Breast epithelium (tissue), 4 donors: ENCODE results near the gene WDPCP. TPM values are rescaled to one million over a fixed set of nuclear protein-coding genes. Genes with fewer than 3 reads are reported as not detected.

Experiments used
- DNase-seq, 2 donors: peaks; one replicate each; pipeline ENCODE4 v3.0.0-alpha.2; 2019; ENCODE audit warnings: low spot score in 2 of 2
- H3K27ac ChIP-seq, 2 donors: fragments of 200-600 bp; sonication (generic) in 1 of 2; one replicate each; pipeline ENCODE4 v1.5.1; 2016 to 2019; ENCODE audit warnings: mild to moderate bottlenecking in 1 of 2
- H3K27me3 ChIP-seq, 2 donors: fragments of 200-600 bp; sonication (generic) in 1 of 2; one replicate each; pipeline versions ENCODE4 v1.5.1 to v1.6.0; 2017 to 2019; ENCODE audit warnings: control low read depth in 1 of 2, mild to moderate bottlenecking in 1 of 2
- H3K36me3 ChIP-seq: fragments of 200-600 bp; one replicate; pipeline ENCODE4 v1.5.1; 2019
- H3K4me1 ChIP-seq, 2 donors: fragments of 200-600 bp; sonication (generic); one replicate each; pipeline ENCODE4 v1.5.1; 2016 to 2019; ENCODE audit warnings: control low read depth in 1 of 2
- H3K4me3 ChIP-seq, 3 donors: fragments of 200-600 bp; sonication (generic); 1 replicate in 2 of 3; 2 replicates in 1 of 3; pipeline ENCODE4 v1.5.1; 2016 to 2019; ENCODE audit warnings: mild to moderate bottlenecking in 3 of 3, moderate library complexity in 2 of 3
- H3K9me3 ChIP-seq, 2 donors: fragments of 200-600 bp; sonication (generic) in 1 of 2; one replicate each; pipeline ENCODE4 v1.5.1; 2016 to 2019; ENCODE audit warnings: control low read depth in 1 of 2
- POLR2A ChIP-seq: fragments of 450-650 bp; IDR thresholded peaks from one replicate; pipeline ENCODE4 v1.6.1; 2016; ENCODE audit warnings: antibody characterized with exemption, mild to moderate bottlenecking, moderate library complexity
- POLR2AphosphoS5 ChIP-seq, 3 donors: sonication (generic); formaldehyde crosslinking; IDR thresholded peaks; one replicate each; pipeline ENCODE4 v1.6.1; 2017; ENCODE audit warnings: antibody characterized with exemption in 3 of 3
- intact Hi-C: fragments of 100-400 bp; cut with DNase I; formaldehyde crosslinking; loops from one replicate; pipeline ENCODE4 v1.15.1; 2023; ENCODE audit warnings: low total_unique reads
- total RNA-seq, 3 donors: library from RNA; depleted of rRNA; stranded (reverse); fragments of >200 nt; gene quantifications; one replicate each; pipeline ENCODE4 v1.1.0, GENCODE V29; 2016
- TF ChIP-seq, protein P1 (sequence below), 3 donors: fragments of 450-650 bp; IDR thresholded peaks; one replicate each; pipeline ENCODE4 v1.5.1; 2016 to 2017; ENCODE audit warnings: antibody characterized with exemption in 3 of 3, mild to moderate bottlenecking in 3 of 3, moderate library complexity in 3 of 3

Gene WDPCP
- total RNA-seq, 3 donors from 2014 or later: 25.2 to 37.4 (median 29.4) TPM

DNA sequence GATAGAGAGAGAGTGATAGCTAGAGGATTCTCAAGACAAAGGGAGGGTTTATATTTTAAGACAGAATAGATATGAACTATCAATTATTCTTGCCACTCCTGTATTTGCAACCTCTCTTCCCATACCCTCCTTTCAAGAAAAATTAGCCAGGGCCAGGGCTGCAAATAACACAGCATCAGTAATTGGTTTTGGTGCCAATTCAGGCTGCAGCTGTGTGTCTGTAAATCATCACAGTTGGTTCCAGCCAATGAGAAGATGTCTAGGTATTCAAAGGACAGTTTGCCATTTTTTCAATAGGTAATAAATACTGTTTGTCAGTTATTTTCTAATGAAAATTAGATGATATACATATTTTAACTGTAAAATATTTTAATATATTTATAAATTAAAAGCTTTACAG is 73.5 kb downstream of the WDPCP start:
- intact Hi-C loops: no loop called here
- peaks cover 6 to 22% of the 10 kb centered on the region in 2 donors for H3K9me3 ChIP-seq
- no peaks in the 10 kb centered on the region for H3K4me1 ChIP-seq
- DNase-seq: no peak
- H3K4me3 ChIP-seq: no peak overlapping the region
- H3K36me3 ChIP-seq: no peaks in the 10 kb centered on the region
- no peaks in the 10 kb centered on the region for H3K27me3 ChIP-seq
- TF ChIP-seq, protein P1, sequence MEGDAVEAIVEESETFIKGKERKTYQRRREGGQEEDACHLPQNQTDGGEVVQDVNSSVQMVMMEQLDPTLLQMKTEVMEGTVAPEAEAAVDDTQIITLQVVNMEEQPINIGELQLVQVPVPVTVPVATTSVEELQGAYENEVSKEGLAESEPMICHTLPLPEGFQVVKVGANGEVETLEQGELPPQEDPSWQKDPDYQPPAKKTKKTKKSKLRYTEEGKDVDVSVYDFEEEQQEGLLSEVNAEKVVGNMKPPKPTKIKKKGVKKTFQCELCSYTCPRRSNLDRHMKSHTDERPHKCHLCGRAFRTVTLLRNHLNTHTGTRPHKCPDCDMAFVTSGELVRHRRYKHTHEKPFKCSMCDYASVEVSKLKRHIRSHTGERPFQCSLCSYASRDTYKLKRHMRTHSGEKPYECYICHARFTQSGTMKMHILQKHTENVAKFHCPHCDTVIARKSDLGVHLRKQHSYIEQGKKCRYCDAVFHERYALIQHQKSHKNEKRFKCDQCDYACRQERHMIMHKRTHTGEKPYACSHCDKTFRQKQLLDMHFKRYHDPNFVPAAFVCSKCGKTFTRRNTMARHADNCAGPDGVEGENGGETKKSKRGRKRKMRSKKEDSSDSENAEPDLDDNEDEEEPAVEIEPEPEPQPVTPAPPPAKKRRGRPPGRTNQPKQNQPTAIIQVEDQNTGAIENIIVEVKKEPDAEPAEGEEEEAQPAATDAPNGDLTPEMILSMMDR (IDR thresholded peaks at IDR 0.05): no peak
- no peak for TF ChIP-seq POLR2AphosphoS5 (IDR thresholded peaks at IDR 0.05)
- TF ChIP-seq POLR2A: no peak
- H3K27ac ChIP-seq: no peak overlapping the region

DNA sequence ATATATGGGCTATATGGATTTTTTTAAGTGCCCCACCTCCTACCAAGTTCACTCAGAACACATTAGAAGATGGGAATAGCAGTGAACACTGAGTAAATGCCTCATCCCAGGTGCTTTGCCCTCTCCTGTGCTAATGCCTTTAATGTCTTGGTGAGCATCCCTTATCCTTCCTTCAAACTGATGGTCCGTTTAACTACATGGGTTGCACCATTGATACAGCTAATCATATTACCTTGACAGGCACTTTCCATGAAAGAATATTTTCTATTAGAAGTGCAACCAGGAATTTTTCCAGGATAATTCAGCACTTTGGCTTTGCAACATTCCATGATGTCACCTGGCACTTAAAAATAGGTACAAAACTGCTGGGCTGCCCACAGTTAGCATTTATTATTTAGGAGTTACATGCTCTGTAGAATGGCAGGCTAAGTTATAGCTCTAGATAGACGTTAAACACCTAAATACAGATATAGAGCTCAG is 74.0 kb downstream of the WDPCP start:
- TF ChIP-seq, protein P1 (IDR thresholded peaks at IDR 0.05): no peak
- Histone ChIP-seq H3K9me3 (peaks cover 2 to 19% of the 10 kb centered on the region in 2 donors), H3K27me3 (no peaks in the 10 kb centered on the region), H3K36me3 (no peaks in the 10 kb centered on the region), H3K4me3 (no peak overlapping the region), H3K27ac (no peak overlapping the region), H3K4me1 (no peaks in the 10 kb centered on the region)
- intact Hi-C loops: no loop called here
- no peak for DNase-seq

DNA sequence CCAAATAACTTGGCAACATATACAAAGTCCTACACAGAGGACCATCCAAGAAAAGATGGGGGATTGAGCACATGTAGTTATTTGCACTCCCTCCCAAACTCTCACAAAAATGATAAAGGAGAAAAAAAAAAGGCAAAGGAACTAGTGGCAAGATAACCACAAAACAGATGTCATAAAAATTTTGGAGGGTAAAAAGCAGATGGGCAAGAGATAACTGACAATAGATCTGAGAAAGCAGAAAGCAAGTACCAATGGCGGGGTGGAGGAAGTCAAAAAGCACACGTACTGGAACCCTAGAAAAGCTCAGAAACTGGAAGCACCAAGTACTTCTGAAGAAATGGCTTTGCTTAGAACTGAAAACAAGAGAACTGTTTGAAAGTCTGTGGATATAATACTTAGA is 82.0 kb downstream of the WDPCP start:
- no peaks in the 10 kb centered on the region for H3K36me3 ChIP-seq
- H3K27ac ChIP-seq: no peak overlapping the region
- intact Hi-C loops: no loop called here
- H3K9me3 ChIP-seq: peaks cover 0 to 13% of the 10 kb centered on the region in 2 donors
- no peaks in the 10 kb centered on the region for H3K27me3 ChIP-seq
- no peak for DNase-seq
- no peaks in the 10 kb centered on the region for H3K4me1 ChIP-seq
- H3K4me3 ChIP-seq: no peak overlapping the region
- no peak for TF ChIP-seq POLR2AphosphoS5 (IDR thresholded peaks at IDR 0.05)
- TF ChIP-seq POLR2A: no peak
- TF ChIP-seq, protein P1 (IDR thresholded peaks at IDR 0.05): no peak

DNA sequence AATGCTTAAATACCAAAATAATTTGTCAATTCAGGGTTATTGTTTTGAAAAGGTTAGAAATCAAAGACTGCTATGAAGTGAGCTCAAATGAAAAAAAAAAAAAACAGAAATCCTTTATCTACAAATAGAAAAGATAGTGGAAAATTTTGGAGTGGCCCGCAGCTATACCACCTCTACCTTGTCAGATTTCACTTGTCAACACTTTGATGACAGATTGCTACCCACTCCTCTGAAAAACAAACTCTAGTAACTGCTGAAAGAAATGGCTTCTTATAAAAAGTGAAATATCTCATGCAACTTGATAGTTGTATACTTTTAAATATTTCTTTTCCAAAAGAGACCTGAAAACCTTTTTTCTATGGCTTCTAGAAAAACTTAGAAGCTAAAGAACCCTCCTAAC is 84.5 kb downstream of the WDPCP start:
- Histone ChIP-seq H3K27ac (no peak overlapping the region), H3K9me3 (no peaks in the 10 kb centered on the region), H3K4me1 (no peaks in the 10 kb centered on the region), H3K4me3 (no peak overlapping the region), H3K27me3 (no peaks in the 10 kb centered on the region), H3K36me3 (no peaks in the 10 kb centered on the region)
- DNase-seq: no peak
- intact Hi-C loops: no loop called here
- TF ChIP-seq, protein P1 (IDR thresholded peaks at IDR 0.05): no peak
- TF ChIP-seq POLR2AphosphoS5 (IDR thresholded peaks at IDR 0.05) (no peak), POLR2A (no peak)

DNA sequence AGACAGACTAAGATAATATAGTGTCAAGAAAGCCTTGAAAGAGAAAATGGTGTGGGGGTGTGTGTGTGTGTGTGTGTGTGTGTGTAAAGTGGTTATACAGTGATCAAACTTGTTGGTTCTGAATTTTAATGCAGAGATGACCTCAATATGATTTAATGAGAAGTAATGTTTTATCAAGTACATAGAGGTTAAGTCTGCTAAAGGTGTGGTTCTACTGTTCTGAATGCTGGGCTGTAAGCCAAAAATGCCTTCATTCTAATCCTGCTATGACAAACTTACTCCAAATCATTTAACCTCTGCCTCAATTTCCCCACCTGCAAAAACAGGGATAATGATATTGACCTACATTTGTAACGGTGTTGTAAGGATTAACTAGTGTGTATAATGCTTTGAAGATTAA is 87.9 kb downstream of the WDPCP start:
- TF ChIP-seq POLR2A: no peak
- TF ChIP-seq, protein P1 (IDR thresholded peaks at IDR 0.05): no peak
- no peak for TF ChIP-seq POLR2AphosphoS5 (IDR thresholded peaks at IDR 0.05)
- H3K36me3 ChIP-seq: no peaks in the 10 kb centered on the region

More for the DNA sequence above, 87.9 kb downstream of the WDPCP start:
- Histone ChIP-seq H3K27me3 (no peaks in the 10 kb centered on the region), H3K4me3 (no peak overlapping the region), H3K27ac (no peak overlapping the region), H3K4me1 (no peaks in the 10 kb centered on the region), H3K9me3 (no peaks in the 10 kb centered on the region)
- intact Hi-C loops: no loop called here
- no peak for DNase-seq
